Activated CD8-positive, alpha-beta T cell treated with anti-CD3 and anti-CD28 coated beads for 36 hours (primary cell): ENCODE data around the gene PARK7. TPM values are rescaled to one million over a fixed set of nuclear protein-coding genes. Genes with fewer than 3 reads are reported as not detected.
A peak's percentile ranks its signal among the peaks of the same experiment; 100 is the strongest.

Experiments used
- ATAC-seq: fragments of 200-7000 bp; cut with Tn5 transposase; one replicate; pipeline ENCODE4 v1.10.0; 2021; ENCODE audit warnings: mild to moderate bottlenecking, moderate library complexity
- CTCF ChIA-PET: fragments of 350-600 bp; sonication (Branson Sonifier 250); formaldehyde crosslinking; loops from one replicate; lab custom pipeline; 2021; ENCODE audit warnings: antibody characterized with exemption; lab: Charles Lee
- POLR2A ChIA-PET: fragments of 350-600 bp; sonication (Branson Sonifier 250); formaldehyde crosslinking; loops from one replicate; lab custom pipeline; 2021; ENCODE audit warnings: antibody characterized with exemption; lab: Charles Lee
- DNase-seq: peaks from one replicate; pipeline ENCODE4 v3.0.0-alpha.2; 2020
- H3K27ac Mint-ChIP-seq: one replicate; pipeline ENCODE4 v1.8.0; 2021; ENCODE audit warnings: mild to moderate bottlenecking, mixed read lengths
- H3K27me3 Mint-ChIP-seq: one replicate; pipeline ENCODE4 v1.8.0; 2021; ENCODE audit warnings: mixed read lengths
- H3K36me3 Mint-ChIP-seq: one replicate; pipeline ENCODE4 v1.8.0; 2021; ENCODE audit warnings: low read depth, mixed read lengths
- H3K4me1 Mint-ChIP-seq: one replicate; pipeline ENCODE4 v1.8.0; 2021; ENCODE audit warnings: low read depth, mixed read lengths
- H3K4me3 Mint-ChIP-seq: one replicate; pipeline ENCODE4 v1.8.0; 2021; ENCODE audit warnings: mild to moderate bottlenecking, moderate library complexity, mixed read lengths
- H3K9me3 Mint-ChIP-seq: one replicate; pipeline ENCODE4 v1.8.0; 2021; ENCODE audit warnings: mixed read lengths
- intact Hi-C: fragments of 100-400 bp; cut with micrococcal nuclease; formaldehyde crosslinking; loops from one replicate; pipeline ENCODE4 v1.10.0; 2022
- total RNA-seq, 2 experiments: library from RNA; stranded (reverse); gene quantifications; one replicate each; pipeline ENCODE4 v1.2.3, GENCODE V29; 2021
- TF ChIP-seq, protein P1 (sequence below): fragments of 200-600 bp; IDR thresholded peaks from one replicate; pipeline ENCODE4 v1.8.0; 2022; ENCODE audit warnings: antibody characterized with exemption, mild to moderate bottlenecking

PARK7 gene
- total RNA-seq, 2 experiments from 2014 or later = 539 to 552 TPM

DNA sequence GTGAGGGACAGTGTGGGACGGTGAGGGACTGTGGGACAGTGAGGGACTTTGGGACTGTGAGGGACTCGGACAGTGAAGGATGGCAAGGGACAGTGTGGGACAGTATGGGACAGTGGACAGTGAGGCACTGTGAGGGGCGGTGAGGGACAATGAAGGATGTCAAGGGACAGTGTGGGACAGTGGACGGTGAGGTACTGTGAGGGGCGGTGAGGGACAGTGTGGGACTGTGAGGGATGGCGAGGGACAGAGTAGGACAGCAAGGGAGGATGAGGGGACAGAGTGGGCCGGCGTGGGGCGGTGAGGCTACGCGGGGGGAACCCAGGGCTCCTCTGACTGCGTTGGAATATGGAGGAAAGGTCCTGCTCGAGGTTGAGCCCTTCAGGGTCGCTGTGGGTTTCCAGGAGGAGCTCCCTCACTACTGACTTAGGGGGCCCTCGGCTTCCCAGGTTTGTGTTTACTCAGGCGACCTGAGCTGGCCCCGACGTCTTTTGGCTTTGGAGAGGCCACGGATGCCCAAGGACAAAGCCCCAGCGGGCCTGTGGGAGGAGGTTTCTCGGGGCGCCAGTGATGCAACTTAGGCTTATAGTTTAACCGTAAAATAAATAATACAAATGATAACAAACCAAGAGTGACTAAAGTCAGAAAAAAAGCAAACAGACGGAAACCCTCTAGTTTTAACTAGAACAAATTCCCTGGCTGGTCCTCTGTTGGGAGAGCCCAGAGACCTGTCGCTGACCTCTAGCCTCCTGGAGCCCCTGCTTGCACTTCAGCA, 65.7 kb downstream of the PARK7 start:
- Mint-ChIP-seq H3K4me1 (peaks cover 9% of the 10 kb centered on the region), H3K4me3 (peak overlapping the region; percentile 46), H3K27ac (no peak overlapping the region), H3K36me3 (no peaks in the 10 kb centered on the region), H3K27me3 (peaks cover 32% of the 10 kb centered on the region), H3K9me3 (no peaks in the 10 kb centered on the region)
- ATAC-seq (no peak), DNase-seq (no peak)
- ChIA-PET CTCF (interaction anchor here (2.6 kb wide), 1 partner anchor 12 kb away, joined by 17 read pairs; no protein-coding TSS in a partner anchor), POLR2A (no interaction called here)
- TF ChIP-seq, protein P1, sequence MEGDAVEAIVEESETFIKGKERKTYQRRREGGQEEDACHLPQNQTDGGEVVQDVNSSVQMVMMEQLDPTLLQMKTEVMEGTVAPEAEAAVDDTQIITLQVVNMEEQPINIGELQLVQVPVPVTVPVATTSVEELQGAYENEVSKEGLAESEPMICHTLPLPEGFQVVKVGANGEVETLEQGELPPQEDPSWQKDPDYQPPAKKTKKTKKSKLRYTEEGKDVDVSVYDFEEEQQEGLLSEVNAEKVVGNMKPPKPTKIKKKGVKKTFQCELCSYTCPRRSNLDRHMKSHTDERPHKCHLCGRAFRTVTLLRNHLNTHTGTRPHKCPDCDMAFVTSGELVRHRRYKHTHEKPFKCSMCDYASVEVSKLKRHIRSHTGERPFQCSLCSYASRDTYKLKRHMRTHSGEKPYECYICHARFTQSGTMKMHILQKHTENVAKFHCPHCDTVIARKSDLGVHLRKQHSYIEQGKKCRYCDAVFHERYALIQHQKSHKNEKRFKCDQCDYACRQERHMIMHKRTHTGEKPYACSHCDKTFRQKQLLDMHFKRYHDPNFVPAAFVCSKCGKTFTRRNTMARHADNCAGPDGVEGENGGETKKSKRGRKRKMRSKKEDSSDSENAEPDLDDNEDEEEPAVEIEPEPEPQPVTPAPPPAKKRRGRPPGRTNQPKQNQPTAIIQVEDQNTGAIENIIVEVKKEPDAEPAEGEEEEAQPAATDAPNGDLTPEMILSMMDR = no peak
- intact Hi-C loops = loop anchor here (5.0 kb wide), 1 partner anchor 290 kb away; the partner anchor contains the start of gene SLC45A1

DNA sequence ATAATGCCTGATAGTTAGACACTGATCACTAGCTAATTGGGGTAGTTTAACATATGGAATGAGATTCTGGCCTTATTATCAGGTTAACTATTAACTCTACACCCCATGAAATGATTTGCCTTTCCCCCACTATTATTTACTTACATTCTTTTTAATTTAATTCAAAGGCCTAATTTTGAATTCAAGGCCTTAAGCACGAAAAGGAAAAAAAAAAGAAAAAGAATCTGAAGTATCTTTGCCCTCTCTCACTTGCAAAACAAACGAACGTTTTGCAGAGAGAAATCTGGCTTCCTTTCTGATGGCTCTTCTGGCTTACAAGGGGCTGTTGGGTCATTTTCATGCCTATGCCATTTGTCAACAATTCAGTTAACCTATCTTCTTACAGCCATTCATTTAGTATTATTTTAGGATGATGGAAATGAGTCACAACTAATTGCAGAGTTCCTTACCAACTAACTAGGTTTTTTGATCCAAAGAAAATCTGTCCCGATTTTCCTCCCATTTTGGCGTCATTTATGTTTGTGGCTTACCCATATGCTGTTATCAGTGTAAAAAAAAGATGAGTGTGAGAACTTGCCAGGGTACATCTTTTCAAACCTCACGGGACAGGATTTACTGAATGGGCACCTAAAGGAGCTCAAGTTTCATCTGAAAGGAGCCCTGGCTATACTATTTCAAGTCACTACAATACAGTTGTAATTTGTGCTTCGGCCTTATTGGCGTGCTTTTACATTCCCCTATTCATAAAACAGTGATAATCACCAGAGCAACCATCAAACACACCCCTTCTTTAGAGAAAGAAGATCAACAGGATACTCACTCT, 66.4 kb downstream of the PARK7 start:
- intact Hi-C loops = loop anchor here (5.0 kb wide), 1 partner anchor 289 kb away; the partner anchor contains the start of gene SLC45A1
- DNase-seq = no peak
- ChIA-PET CTCF (interaction anchor here (0.9 to 2.6 kb wide), 3 partner anchors 8 to 286 kb away, joined by 3 to 17 read pairs (median 3); no protein-coding TSS in a partner anchor), POLR2A (interaction anchor here (0.7 kb wide), 1 partner anchor 12 kb away, joined by 3 read pairs; no protein-coding TSS in a partner anchor)
- H3K27me3 Mint-ChIP-seq = peaks cover 32% of the 10 kb centered on the region
- no peak for ATAC-seq
- H3K27ac Mint-ChIP-seq = no peak overlapping the region
- no peak overlapping the region for H3K4me3 Mint-ChIP-seq
- peaks cover 9% of the 10 kb centered on the region for H3K4me1 Mint-ChIP-seq
- TF ChIP-seq, protein P1 = no peak
- no peaks in the 10 kb centered on the region for H3K9me3 Mint-ChIP-seq
- no peaks in the 10 kb centered on the region for H3K36me3 Mint-ChIP-seq

DNA sequence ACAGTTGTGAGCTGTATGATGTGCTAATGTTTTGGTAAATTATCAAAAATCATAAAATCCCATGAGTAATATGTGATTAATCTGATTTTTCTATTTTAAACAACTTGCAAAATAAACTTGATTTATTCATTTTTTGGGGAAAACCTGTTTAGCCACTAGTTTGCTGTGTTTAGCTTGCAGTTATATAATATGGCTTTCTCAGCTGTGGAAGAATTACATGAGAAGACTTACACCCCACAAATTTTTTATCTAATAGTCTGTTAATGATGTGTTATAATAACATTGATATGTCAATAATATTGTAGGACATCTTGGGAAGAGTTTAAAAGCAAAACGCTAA, 67.0 kb downstream of the PARK7 start:
- ATAC-seq (no peak), DNase-seq (no peak)
- peaks cover 9% of the 10 kb centered on the region for H3K4me1 Mint-ChIP-seq
- TF ChIP-seq, protein P1 = no peak
- no peak overlapping the region for H3K27ac Mint-ChIP-seq
- ChIA-PET POLR2A (interaction anchor here (0.7 kb wide), 1 partner anchor 11 kb away, joined by 3 read pairs; no protein-coding TSS in a partner anchor), CTCF (interaction anchor here (0.9 to 2.6 kb wide), 3 partner anchors 9 to 286 kb away, joined by 3 to 17 read pairs (median 3); no protein-coding TSS in a partner anchor)
- intact Hi-C loops = loop anchor here (5.0 kb wide), 1 partner anchor 289 kb away; the partner anchor contains the start of gene SLC45A1
- H3K27me3 Mint-ChIP-seq = peaks cover 30% of the 10 kb centered on the region
- no peaks in the 10 kb centered on the region for H3K9me3 Mint-ChIP-seq
- no peak overlapping the region for H3K4me3 Mint-ChIP-seq
- H3K36me3 Mint-ChIP-seq = no peaks in the 10 kb centered on the region

DNA sequence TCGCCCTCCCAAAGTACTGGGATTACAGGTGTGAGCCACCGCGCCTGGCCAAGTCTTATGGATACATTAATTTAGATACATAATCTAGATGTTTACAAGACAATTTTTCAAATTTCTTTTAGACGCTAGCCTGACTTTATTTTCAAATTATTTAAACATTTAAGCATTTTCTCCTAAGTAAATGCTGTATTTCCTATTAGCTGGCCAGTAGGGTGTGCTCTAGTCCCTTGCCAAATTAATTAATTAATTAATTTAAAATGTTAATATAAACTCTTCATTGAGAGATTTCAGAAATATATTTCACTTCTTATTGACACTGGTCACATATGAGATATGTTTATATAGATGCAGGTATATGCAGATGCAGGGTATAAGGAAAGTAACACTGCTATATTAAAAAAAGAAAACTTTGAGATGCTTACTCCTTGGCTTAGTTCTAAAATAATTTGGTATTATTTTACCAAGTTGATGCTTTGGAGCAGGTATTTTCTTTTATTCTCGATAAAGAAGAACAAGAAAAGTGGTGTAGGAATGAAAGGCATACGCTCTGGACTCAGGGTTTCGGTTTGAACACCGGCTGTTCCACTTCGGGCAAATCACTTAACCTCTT, 69.8 kb downstream of the PARK7 start:
- TF ChIP-seq, protein P1 = peak; percentile 90
- POLR2A ChIA-PET = no interaction called here
- Mint-ChIP-seq H3K4me1 (peaks cover 4% of the 10 kb centered on the region), H3K27me3 (peaks cover 17% of the 10 kb centered on the region), H3K27ac (no peak overlapping the region), H3K4me3 (no peak overlapping the region), H3K9me3 (no peaks in the 10 kb centered on the region), H3K36me3 (no peaks in the 10 kb centered on the region)
- DNase-seq = peak; percentile 5
- CTCF ChIA-PET = interaction anchor here (0.7 to 4.4 kb wide), 20 partner anchors 9 to 319 kb away, joined by 3 to 37 read pairs (median 4); no protein-coding TSS in a partner anchor
- no peak for ATAC-seq
- intact Hi-C loops = no loop called here
